22Rv1 (cell line): ENCODE data around the gene TRAF3.

ENCODE experiments used
- CTCF ChIP-seq: fragments of 450-650 bp; IDR thresholded peaks from 2 replicates; pipeline ENCODE4 v1.5.1; 2017; ENCODE audit warnings: mild to moderate bottlenecking
- ZFX ChIP-seq: fragments of 450-650 bp; IDR thresholded peaks from 2 replicates; pipeline ENCODE4 v1.6.1; 2017; ENCODE audit warnings: antibody characterized with exemption, borderline replicate concordance

- TF ChIP-seq CTCF (no peak), ZFX (no peak)
Observed at GRCh38 chr14:102732924-102733323, 44.3 kb upstream of the TRAF3 start.
